Heart left ventricle (tissue), 16 donors: ENCODE results near the gene MAT2A. TPM values are rescaled to one million over a fixed set of nuclear protein-coding genes. Genes with fewer than 3 reads are reported as not detected.
A peak's percentile ranks its signal among the peaks of the same experiment; 100 is the strongest.

Source experiments
- ATAC-seq, 4 donors: fragments of 200-7000 bp; cut with Tn5 transposase; one replicate each; pipeline ENCODE4 v1.9.1; 2020 to 2022; ENCODE audit warnings: moderate library complexity in 4 of 4, mild to moderate bottlenecking in 3 of 4, moderate number of reproducible peaks in 1 of 4
- DNase-seq, 5 donors: peaks; one replicate each; pipeline ENCODE4 v3.0.0-alpha.2; 2020
- H3K27ac ChIP-seq, 12 donors: fragments of 200-600 bp; sonication (generic) in 4 of 12; one replicate each; pipeline versions ENCODE4 v1.5.0 to v1.8.0; 2016 to 2022; ENCODE audit warnings: mild to moderate bottlenecking in 2 of 12
- H3K27me3 ChIP-seq, 9 donors: fragments of 200-600 bp; sonication (generic) in 2 of 9; one replicate each; pipeline versions ENCODE4 v1.5.1 to v1.8.0; 2016 to 2022; ENCODE audit warnings: mild to moderate bottlenecking in 3 of 9
- H3K36me3 ChIP-seq, 9 donors: fragments of 200-600 bp; sonication (generic) in 2 of 9; one replicate each; pipeline versions ENCODE4 v1.5.0 to v1.8.0; 2018 to 2022; ENCODE audit warnings: mild to moderate bottlenecking in 2 of 9
- H3K4me1 ChIP-seq, 12 donors: fragments of 200-600 bp; sonication (generic) in 4 of 12; one replicate each; pipeline versions ENCODE4 v1.5.0 to v1.8.0; 2016 to 2022; ENCODE audit warnings: mild to moderate bottlenecking in 3 of 12
- H3K4me3 ChIP-seq, 12 donors: fragments of 200-600 bp; sonication (generic) in 4 of 12; one replicate each; pipeline versions ENCODE4 v1.5.0 to v1.8.0; 2017 to 2022; ENCODE audit warnings: mild to moderate bottlenecking in 9 of 12, moderate library complexity in 4 of 12
- H3K9me3 ChIP-seq, 12 donors: fragments of 200-600 bp; sonication (generic) in 4 of 12; one replicate each; pipeline versions ENCODE4 v1.5.0 to v1.8.0; 2016 to 2022; ENCODE audit warnings: mild to moderate bottlenecking in 1 of 12
- POLR2A ChIP-seq, 2 donors: fragments of 450-650 bp; IDR thresholded peaks; one replicate each; pipeline ENCODE4 v1.6.1; 2017; ENCODE audit warnings: antibody characterized with exemption in 2 of 2, mild to moderate bottlenecking in 2 of 2, moderate library complexity in 2 of 2
- WGBS, 4 donors: extraction: QIAGEN DNeasy Blood & Tissue Kit in 2 of 4; methylation state at CpG; one replicate each; pipeline versions ENCODE4 v1.1.5 to v1.1.7; 2013 to 2018; 5-methylcytosine and 5-hydroxymethylcytosine counted together
- intact Hi-C, 10 donors: fragments of 100-400 bp; cut with DNase I; formaldehyde crosslinking; loops; one replicate each; pipeline versions ENCODE4 v1.11.1 to v1.14.2; 2022
- polyA plus RNA-seq, 2 donors: library from polyadenylated mRNA; stranded (reverse); fragments of 200-250 nt; gene quantifications; one replicate each; pipeline ENCODE4 v1.2.3, GENCODE V29; 2013
- total RNA-seq, 9 donors: library from RNA; depleted of rRNA in 2 of 9; stranded (reverse); fragments of >200 nt in 2 of 9; fragmentation: NEBNext Ultra II Directional in 3 of 9; extraction: Animal tissue kit (Norgen Biotek cat#: 25700) in 3 of 9; gene quantifications; one replicate each; pipeline versions ENCODE4 v1.1.0 to v1.2.4, GENCODE V29; 2016 to 2023
- TF ChIP-seq, protein P1 (sequence below), 12 donors: fragments of 200-600 bp; sonication (generic) in 4 of 12; IDR thresholded peaks; one replicate each; pipeline versions ENCODE4 v1.5.0 to v1.8.0; 2018 to 2022; ENCODE audit warnings: antibody characterized with exemption in 12 of 12, mild to moderate bottlenecking in 5 of 12
- donor health status: ischemic (EF 13 %, LVEDD 7.1; RV severe dilation, severe dysfunction).
- donor health status: healthy with polysubstance abuse.
- donor health status: DM: no; HTN: yes; CAD: no.
- donor health status: DM: no; HTN: no; CAD: no.
- donor health status: ischemic (EF 25% LVEDD 6.9; RV normal size, moderate dysfunction).
- donor health status: ischemic (EF 25% LVEDD 5.7; RV mildly dilated, moderate dysfunction).
- donor health status: healthy.
- donor health status: DM: yes; HTN: yes; CAD: no.
- donor health status: ischemic (EF 35%, LVEDD 5.7; RV mildly dilated, moderate dysfunction).
- donor health status: nonischemic (EF 11% LVEDD 7.7; RV severe dilation, severe dysfunction).
- donor health status: DM: yes; HTN: yes; CAD: no.
- donor health status: PGD.
- donor health status: ischemic (EF 29% LVEDD 5.4; RV normal size, mild dysfunction).
- donor health status: nonischemic (EF 23%, LVEDD 6.1; RV moderate dilation, normal function).

The MAT2A gene
- total and polyA plus RNA-seq, 11 donors: 66.0 to 218 (median 128) TPM

DNA sequence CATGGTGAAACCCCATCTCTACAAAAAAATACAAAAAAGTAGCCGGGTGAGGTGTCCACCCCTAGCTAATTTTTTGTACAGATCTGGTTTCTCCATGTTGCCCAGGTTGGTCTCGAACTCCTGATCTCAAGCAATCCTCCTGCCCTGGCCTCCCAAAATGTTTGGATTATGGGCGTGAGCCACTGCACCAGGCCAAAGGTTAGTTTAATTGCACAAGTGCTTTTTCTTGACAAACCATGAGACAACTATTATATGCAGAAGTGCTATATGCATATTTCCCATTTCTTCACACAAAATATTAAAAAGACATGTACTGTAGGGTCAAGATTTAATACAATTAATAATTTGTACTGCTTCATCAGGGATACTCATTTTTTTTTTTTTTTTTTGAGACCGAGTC, 27.3 kb downstream of the MAT2A start:
- Histone ChIP-seq H3K27me3 (no peaks in the 10 kb centered on the region), H3K4me3 (no peak overlapping the region), H3K4me1 (peaks cover 0 to 12% (median 3%) of the 10 kb centered on the region in 12 donors), H3K27ac (no peak overlapping the region), H3K9me3 (no peaks in the 10 kb centered on the region), H3K36me3 (no peaks in the 10 kb centered on the region)
- WGBS, 4 donors: 79 to 86% (median 81%) methylated on average over 4 of the region's 4 CpGs
- TF ChIP-seq, protein P1, sequence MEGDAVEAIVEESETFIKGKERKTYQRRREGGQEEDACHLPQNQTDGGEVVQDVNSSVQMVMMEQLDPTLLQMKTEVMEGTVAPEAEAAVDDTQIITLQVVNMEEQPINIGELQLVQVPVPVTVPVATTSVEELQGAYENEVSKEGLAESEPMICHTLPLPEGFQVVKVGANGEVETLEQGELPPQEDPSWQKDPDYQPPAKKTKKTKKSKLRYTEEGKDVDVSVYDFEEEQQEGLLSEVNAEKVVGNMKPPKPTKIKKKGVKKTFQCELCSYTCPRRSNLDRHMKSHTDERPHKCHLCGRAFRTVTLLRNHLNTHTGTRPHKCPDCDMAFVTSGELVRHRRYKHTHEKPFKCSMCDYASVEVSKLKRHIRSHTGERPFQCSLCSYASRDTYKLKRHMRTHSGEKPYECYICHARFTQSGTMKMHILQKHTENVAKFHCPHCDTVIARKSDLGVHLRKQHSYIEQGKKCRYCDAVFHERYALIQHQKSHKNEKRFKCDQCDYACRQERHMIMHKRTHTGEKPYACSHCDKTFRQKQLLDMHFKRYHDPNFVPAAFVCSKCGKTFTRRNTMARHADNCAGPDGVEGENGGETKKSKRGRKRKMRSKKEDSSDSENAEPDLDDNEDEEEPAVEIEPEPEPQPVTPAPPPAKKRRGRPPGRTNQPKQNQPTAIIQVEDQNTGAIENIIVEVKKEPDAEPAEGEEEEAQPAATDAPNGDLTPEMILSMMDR (IDR thresholded peaks at IDR 0.05): no peak
- no peak for TF ChIP-seq POLR2A (IDR thresholded peaks at IDR 0.05)
- no peak for DNase-seq
- ATAC-seq: no peak
- intact Hi-C loops: loop anchor here in 1 of 10 donors (5.0 kb wide), 1 partner anchor 36 kb away; the partner anchor contains the start of gene TMEM150A

GRCh38 chr2:85575739-85576138, 36.8 kb downstream of the MAT2A start:
- Histone ChIP-seq H3K4me3 (no peak overlapping the region), H3K4me1 (peaks cover 0 to 30% (median 18%) of the 10 kb centered on the region in 12 donors), H3K27ac (no peak overlapping the region), H3K36me3 (no peaks in the 10 kb centered on the region), H3K9me3 (no peaks in the 10 kb centered on the region), H3K27me3 (no peaks in the 10 kb centered on the region)
- intact Hi-C loops: no loop called here
- WGBS, 4 donors: 85 to 92% (median 87%) methylated on average over 8 of the region's 8 CpGs
- DNase-seq (no peak), ATAC-seq (no peak)
- TF ChIP-seq POLR2A (IDR thresholded peaks at IDR 0.05): no peak

DNA sequence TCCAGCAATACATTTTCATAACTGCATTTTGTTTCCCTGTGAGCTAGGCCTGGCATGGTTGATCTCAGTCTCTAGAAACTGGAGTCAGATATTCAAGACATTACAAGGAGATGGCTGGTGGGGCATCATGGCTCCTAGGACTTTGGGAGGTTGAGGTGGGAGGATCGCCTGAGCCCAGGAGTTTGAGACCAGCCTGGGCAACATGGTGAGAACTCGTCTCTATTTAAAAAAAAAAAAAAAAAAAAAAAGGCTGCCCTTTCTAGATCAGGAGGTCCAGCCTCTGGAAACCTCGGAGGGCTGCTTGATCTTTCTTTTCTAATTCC, 38.1 kb downstream of the MAT2A start:
- TF ChIP-seq, protein P1 (IDR thresholded peaks at IDR 0.05): no peak
- TF ChIP-seq POLR2A (IDR thresholded peaks at IDR 0.05): no peak
- H3K4me3 ChIP-seq: peak overlapping the region in 5 of 12 donors; percentile 28 to 60 (median 50)
- ATAC-seq (no peak), DNase-seq (no peak)
- intact Hi-C loops: no loop called here
- H3K4me1 ChIP-seq: peaks cover 0 to 40% (median 18%) of the 10 kb centered on the region in 12 donors
- peaks cover 0 to 7% (median 0%) of the 10 kb centered on the region in 9 donors for H3K36me3 ChIP-seq
- 74 to 79% (median 77%) methylated on average over 3 of the region's 3 CpGs for whole genome bisulfite sequencing, 4 donors
- H3K27ac ChIP-seq: peak overlapping the region in 5 of 12 donors; percentile 63 to 90 (median 69)
- H3K27me3 ChIP-seq: no peaks in the 10 kb centered on the region
- H3K9me3 ChIP-seq: no peaks in the 10 kb centered on the region

- DNase-seq: peak in 2 of 5 donors; percentile 62 to 75
- intact Hi-C loops: no loop called here
Measured at GRCh38 chr2:85577386-85578242, 38.6 kb downstream of the MAT2A start, which contains the start of gene VAMP8. VAMP8 (plus strand) TSS chr2:85577586; CDS start chr2:85577647, 61 bp downstream.

More at GRCh38 chr2:85577386-85578242, 38.6 kb downstream of the MAT2A start, which contains the start of gene VAMP8:
- 51 to 60% (median 56%) methylated on average over 19 of the region's 19 CpGs for whole genome bisulfite sequencing, 4 donors
- peak within 1 kb of the TSS in 9 of 12 donors; percentile 10 to 60 (median 29) for H3K4me3 ChIP-seq
- TF ChIP-seq, protein P1 (IDR thresholded peaks at IDR 0.05): no peak
- no peak for TF ChIP-seq POLR2A (IDR thresholded peaks at IDR 0.05)
- no peaks in the 10 kb centered on the region for H3K9me3 ChIP-seq
- H3K4me1 ChIP-seq: peaks cover 0 to 45% (median 18%) of the 10 kb centered on the region in 12 donors
- peak within 1 kb of the TSS; percentile 41 to 90 (median 60) for H3K27ac ChIP-seq
- no peaks in the 10 kb centered on the region for H3K27me3 ChIP-seq
- peak; percentile 16 to 53 (median 48) for ATAC-seq
- H3K36me3 ChIP-seq: peaks cover 0 to 11% (median 0%) of the 10 kb centered on the region in 9 donors
